ENCODE measurements around the gene TSPAN9.

The TSPAN9 gene

DNA sequence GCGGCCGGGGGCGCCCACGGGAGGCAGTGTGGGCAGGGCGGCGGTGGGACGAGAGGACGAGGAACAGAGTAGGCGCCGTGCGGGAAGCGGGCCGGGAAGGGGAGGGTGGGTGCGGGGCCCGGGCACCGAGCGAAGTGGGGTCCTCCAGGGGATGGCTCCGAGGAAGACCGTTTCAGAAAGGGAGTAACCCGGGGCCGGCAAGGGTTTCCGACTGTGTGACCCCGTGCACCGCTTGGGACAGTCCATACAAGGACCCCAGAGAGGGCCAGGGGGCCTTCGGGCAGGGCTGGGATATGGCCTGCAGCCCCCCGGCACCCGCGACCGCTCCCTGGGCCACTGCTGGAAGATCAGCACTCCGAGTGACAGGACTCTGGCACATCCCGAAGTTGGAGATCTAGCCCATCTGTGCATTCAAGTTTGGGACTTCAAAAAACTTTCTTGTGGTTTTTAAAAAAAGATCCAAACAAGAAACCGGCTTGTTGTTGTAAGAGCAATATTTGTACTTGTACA is 448 bp downstream of the TSPAN9 start:
- H3K9me3 ChIP-seq (ENCODE audit: control insufficient read depth, low read length): no peaks in the 10 kb centered on the region
- H3K27ac ChIP-seq (ENCODE audit: insufficient read depth, low read depth, low read length, poor library complexity, severe bottlenecking): no peak overlapping the region
- H3K4me3 ChIP-seq (ENCODE audit: insufficient read depth, low read depth, low read length): peak overlapping the region; percentile 62
- no peaks in the 10 kb centered on the region for H3K36me3 ChIP-seq (ENCODE audit: control insufficient read depth, insufficient read depth, low read length)
- peaks cover 8% of the 10 kb centered on the region for H3K4me1 ChIP-seq (ENCODE audit: control insufficient read depth, insufficient read depth, low read length)
- 3% methylated on average over 32 of the region's 32 CpGs for WGBS, 2 experiments
- H3K27me3 ChIP-seq (ENCODE audit: control insufficient read depth, insufficient read depth, low read length, poor library complexity, severe bottlenecking): peaks cover 31% of the 10 kb centered on the region

DNA sequence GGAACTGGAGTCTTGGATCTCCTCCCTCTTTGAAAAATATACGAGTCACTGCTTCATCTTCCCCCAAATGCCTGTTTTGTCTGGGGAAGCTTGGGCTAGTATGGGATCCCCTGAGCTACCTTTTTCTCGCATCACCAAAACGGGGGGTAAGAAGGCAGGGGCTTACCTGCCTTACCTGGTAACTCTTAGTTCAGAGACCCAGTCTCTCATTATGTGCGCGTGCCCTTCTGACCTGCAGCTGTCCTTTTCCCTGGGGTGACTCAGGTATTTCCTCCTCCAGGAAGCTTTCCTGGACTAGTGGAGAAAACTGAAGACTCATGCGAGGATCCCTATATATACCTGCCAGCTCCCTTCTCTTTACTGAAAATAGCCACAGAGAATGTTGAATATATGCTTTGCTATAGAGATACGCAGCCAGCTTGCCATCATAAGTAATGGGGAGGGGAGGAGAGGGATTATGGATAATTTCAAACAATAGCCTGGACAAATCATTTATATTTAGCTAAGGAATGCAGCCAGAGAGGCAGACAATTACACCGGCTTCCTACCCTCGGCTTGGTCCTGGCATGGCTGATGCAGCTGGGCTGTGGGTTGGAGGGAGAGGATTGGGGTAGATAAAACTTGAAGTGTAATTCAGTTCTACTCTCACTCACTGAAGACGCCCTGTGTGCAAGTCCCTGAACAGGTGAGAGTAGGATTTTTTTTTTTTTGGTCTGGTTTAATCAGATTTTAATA is 1.1 kb downstream of the TSPAN9 start:
- Histone ChIP-seq H3K27me3 (ENCODE audit: control insufficient read depth, insufficient read depth, low read length, poor library complexity, severe bottlenecking) (peaks cover 31% of the 10 kb centered on the region), H3K4me1 (ENCODE audit: control insufficient read depth, insufficient read depth, low read length) (peaks cover 8% of the 10 kb centered on the region), H3K4me3 (ENCODE audit: insufficient read depth, low read depth, low read length) (peak overlapping the region; percentile 62), H3K9me3 (ENCODE audit: control insufficient read depth, low read length) (no peaks in the 10 kb centered on the region), H3K27ac (ENCODE audit: insufficient read depth, low read depth, low read length, poor library complexity, severe bottlenecking) (no peak overlapping the region), H3K36me3 (ENCODE audit: control insufficient read depth, insufficient read depth, low read length) (no peaks in the 10 kb centered on the region)
- WGBS, 2 experiments: 56 to 57% methylated on average over 9 of the region's 10 CpGs

DNA sequence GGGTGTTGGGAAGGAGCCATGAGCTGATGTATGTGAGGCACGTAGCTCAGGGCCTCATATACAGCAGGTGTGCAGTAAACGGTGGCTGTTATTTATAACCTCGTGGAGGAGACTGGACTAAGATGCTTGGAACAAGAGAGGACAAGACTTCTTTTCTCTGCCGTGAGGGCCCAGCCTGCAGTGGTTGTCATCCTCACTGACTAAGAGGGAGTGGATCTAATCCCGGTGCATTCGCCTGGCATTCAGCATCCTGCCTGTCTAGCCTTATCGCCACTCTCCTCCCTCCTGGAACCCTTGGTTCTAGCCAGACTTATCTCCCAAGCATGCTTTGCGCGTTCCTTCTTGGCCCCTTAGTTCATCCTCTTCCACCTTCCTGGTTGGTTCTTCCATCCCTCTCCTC is 3.9 kb downstream of the TSPAN9 start:
- H3K4me3 ChIP-seq (ENCODE audit: insufficient read depth, low read depth, low read length): no peak overlapping the region
- H3K36me3 ChIP-seq (ENCODE audit: control insufficient read depth, insufficient read depth, low read length): no peaks in the 10 kb centered on the region
- peaks cover 21% of the 10 kb centered on the region for H3K27me3 ChIP-seq (ENCODE audit: control insufficient read depth, insufficient read depth, low read length, poor library complexity, severe bottlenecking)
- peaks cover 5% of the 10 kb centered on the region for H3K4me1 ChIP-seq (ENCODE audit: control insufficient read depth, insufficient read depth, low read length)
- no peak overlapping the region for H3K27ac ChIP-seq (ENCODE audit: insufficient read depth, low read depth, low read length, poor library complexity, severe bottlenecking)
- WGBS, 2 experiments: 92 to 94% methylated on average over 9 of the region's 9 CpGs
- H3K9me3 ChIP-seq (ENCODE audit: control insufficient read depth, low read length): no peaks in the 10 kb centered on the region

DNA sequence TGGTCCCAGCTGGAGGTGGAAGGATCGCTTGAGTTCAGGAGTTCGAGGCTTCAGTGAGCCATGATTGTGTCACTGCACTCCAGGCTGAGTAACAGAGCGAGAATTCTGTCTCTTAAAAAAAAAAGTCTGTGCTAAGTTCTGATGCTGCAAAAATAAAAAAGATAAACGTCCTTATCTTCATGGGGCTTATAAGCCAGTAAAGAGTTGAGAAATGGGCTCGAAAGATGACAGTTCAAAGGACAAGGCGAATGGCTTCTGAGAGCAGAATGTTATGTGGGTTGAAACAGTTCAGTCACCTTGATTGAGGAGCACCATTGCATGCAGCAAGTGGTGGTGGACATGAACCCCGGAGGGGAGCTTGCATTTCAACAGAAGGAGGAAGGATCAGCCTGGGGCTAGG is 4.7 kb downstream of the TSPAN9 start:
- Histone ChIP-seq H3K4me3 (ENCODE audit: insufficient read depth, low read depth, low read length) (no peak overlapping the region), H3K27ac (ENCODE audit: insufficient read depth, low read depth, low read length, poor library complexity, severe bottlenecking) (no peak overlapping the region), H3K4me1 (ENCODE audit: control insufficient read depth, insufficient read depth, low read length) (peaks cover 5% of the 10 kb centered on the region), H3K9me3 (ENCODE audit: control insufficient read depth, low read length) (no peaks in the 10 kb centered on the region), H3K36me3 (ENCODE audit: control insufficient read depth, insufficient read depth, low read length) (no peaks in the 10 kb centered on the region), H3K27me3 (ENCODE audit: control insufficient read depth, insufficient read depth, low read length, poor library complexity, severe bottlenecking) (peaks cover 13% of the 10 kb centered on the region)
- WGBS, 2 experiments: 81% methylated on average over 7 of the region's 7 CpGs

DNA sequence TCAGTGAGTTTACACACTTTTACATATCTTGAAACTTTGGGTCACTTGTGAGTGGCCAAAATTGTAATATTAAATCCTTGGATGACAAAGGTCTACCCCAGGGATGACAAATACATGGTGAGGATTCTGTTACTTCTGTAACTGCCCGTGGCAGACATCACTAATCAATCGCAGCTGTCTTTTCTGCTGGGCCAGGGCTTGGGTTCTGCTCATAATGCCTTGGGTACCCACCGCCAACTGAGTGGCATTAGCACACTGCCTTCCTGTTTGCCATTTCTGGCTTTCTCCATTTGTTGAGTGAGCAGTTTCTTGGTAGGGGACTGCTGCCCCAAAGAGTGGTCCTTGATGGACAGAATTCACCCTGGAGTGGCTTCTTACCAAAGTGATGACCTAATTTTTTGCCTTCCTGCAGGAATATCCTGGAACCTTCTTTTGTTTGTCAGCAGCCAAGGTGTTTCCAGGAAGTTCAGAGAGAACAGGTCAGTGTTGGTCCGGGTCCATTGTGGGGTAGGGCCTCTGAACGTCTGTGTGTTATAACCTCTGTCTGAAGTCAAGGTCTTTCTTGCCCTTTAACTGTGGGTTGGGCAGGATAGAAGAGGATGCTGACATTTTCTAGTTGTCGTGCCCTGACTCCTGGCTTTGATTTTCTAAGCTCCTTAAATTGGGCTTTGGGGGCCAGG is 6.2 kb downstream of the TSPAN9 start:
- no peak overlapping the region for H3K27ac ChIP-seq (ENCODE audit: insufficient read depth, low read depth, low read length, poor library complexity, severe bottlenecking)

DNA sequence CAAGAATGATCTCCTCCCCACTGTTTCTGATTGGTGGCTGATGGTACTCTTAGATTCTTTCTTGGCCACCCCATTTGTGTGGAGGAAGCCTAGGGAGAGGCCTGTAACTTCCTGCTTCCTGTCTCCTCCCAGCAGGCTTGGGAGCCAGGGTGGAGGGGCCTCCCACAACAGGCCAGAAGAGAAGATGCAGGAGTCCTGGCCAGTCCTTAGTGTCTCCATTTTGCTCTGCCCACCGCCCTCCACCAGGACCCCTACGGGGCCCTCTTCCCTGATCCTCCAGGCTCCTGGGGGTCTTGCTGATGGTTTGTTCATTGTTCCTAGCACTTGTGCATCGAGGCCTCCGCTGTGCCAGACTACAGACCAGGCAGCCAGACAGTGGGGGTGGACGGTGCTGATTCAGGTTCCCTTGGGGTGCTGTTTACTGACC is 6.8 kb downstream of the TSPAN9 start:
- WGBS, 2 experiments: 65 to 68% methylated on average over 5 of the region's 5 CpGs
- H3K27ac ChIP-seq (ENCODE audit: insufficient read depth, low read depth, low read length, poor library complexity, severe bottlenecking): no peak overlapping the region
- no peaks in the 10 kb centered on the region for H3K36me3 ChIP-seq (ENCODE audit: control insufficient read depth, insufficient read depth, low read length)
- H3K9me3 ChIP-seq (ENCODE audit: control insufficient read depth, low read length): no peaks in the 10 kb centered on the region
- no peak overlapping the region for H3K4me3 ChIP-seq (ENCODE audit: insufficient read depth, low read depth, low read length)
- H3K27me3 ChIP-seq (ENCODE audit: control insufficient read depth, insufficient read depth, low read length, poor library complexity, severe bottlenecking): no peaks in the 10 kb centered on the region
- peaks cover 9% of the 10 kb centered on the region for H3K4me1 ChIP-seq (ENCODE audit: control insufficient read depth, insufficient read depth, low read length)

More for the DNA sequence above, 6.2 kb downstream of the TSPAN9 start:
- no peak overlapping the region for H3K4me3 ChIP-seq (ENCODE audit: insufficient read depth, low read depth, low read length)
- peaks cover 9% of the 10 kb centered on the region for H3K4me1 ChIP-seq (ENCODE audit: control insufficient read depth, insufficient read depth, low read length)
- WGBS, 2 experiments: 73 to 78% methylated on average over 6 of the region's 6 CpGs
- peaks cover 2% of the 10 kb centered on the region for H3K27me3 ChIP-seq (ENCODE audit: control insufficient read depth, insufficient read depth, low read length, poor library complexity, severe bottlenecking)
- no peaks in the 10 kb centered on the region for H3K36me3 ChIP-seq (ENCODE audit: control insufficient read depth, insufficient read depth, low read length)
- no peaks in the 10 kb centered on the region for H3K9me3 ChIP-seq (ENCODE audit: control insufficient read depth, low read length)

DNA sequence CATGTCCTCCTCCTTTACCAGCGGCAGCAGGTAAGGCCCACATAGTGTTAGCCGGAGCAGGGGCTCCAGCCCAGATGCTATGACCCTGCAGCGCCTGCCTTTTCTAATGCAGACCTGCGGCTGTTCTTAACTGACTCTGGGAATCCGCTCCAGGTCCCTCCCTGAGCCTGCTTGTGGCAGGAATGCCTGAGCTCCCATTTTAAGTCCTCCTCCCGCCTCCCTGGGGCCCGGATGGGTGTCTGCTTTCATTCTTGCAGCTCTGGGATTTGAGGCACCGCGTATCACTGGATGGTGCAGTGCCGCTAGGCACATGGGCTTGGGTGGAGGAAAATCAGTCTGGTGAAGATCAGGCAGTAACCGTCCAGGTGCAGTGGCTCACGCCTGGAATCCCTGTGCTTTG is 7.6 kb downstream of the TSPAN9 start:
- 46 to 47% methylated on average over 12 of the region's 12 CpGs for WGBS, 2 experiments
- Histone ChIP-seq H3K36me3 (ENCODE audit: control insufficient read depth, insufficient read depth, low read length) (no peaks in the 10 kb centered on the region), H3K27ac (ENCODE audit: insufficient read depth, low read depth, low read length, poor library complexity, severe bottlenecking) (no peak overlapping the region), H3K4me1 (ENCODE audit: control insufficient read depth, insufficient read depth, low read length) (peaks cover 9% of the 10 kb centered on the region), H3K9me3 (ENCODE audit: control insufficient read depth, low read length) (no peaks in the 10 kb centered on the region), H3K27me3 (ENCODE audit: control insufficient read depth, insufficient read depth, low read length, poor library complexity, severe bottlenecking) (no peaks in the 10 kb centered on the region), H3K4me3 (ENCODE audit: insufficient read depth, low read depth, low read length) (no peak overlapping the region)

DNA sequence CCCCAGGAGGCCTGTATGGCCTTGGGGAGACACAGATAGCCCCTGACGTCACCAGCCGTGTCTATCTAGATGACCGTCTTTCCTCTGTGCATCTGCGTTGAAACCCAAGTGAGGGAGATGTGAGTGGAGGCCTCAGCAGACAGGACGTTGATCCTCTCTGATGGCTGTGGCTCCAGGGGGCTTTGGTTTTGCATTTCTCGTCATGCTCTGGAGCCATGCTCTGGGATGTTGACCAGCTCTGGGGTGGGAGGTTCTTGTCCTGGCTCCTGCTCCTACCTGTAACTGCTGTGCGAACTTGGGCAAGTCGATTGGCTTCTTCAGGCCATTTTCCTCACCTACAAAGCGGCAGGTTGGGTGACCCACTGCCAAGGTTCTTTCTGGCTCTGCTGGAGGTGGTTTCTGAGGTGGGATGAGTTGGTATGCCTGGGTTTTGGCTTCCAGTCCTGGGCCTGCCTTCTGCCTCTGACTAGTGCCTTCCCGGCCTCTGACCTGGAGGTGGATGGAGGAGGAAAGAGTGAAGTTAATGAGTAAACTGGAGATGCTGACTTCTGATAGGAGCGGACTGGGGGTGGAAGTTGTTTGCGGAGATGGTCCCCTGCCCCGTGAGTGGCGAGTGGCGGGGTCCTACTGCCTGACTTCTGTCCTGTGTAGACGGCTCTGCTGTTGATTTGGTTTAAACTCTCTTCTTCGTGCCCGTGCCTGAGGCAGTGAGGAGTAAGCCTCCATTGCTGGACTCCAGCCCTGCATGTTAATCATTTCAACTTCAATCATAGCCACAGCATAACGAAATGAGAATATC is 8.4 kb downstream of the TSPAN9 start:
- Histone ChIP-seq H3K4me1 (ENCODE audit: control insufficient read depth, insufficient read depth, low read length) (peaks cover 9% of the 10 kb centered on the region), H3K27me3 (ENCODE audit: control insufficient read depth, insufficient read depth, low read length, poor library complexity, severe bottlenecking) (no peaks in the 10 kb centered on the region), H3K27ac (ENCODE audit: insufficient read depth, low read depth, low read length, poor library complexity, severe bottlenecking) (no peak overlapping the region), H3K36me3 (ENCODE audit: control insufficient read depth, insufficient read depth, low read length) (no peaks in the 10 kb centered on the region), H3K4me3 (ENCODE audit: insufficient read depth, low read depth, low read length) (no peak overlapping the region), H3K9me3 (ENCODE audit: control insufficient read depth, low read length) (no peaks in the 10 kb centered on the region)
- WGBS, 2 experiments: 83 to 85% methylated on average over 19 of the region's 19 CpGs

DNA sequence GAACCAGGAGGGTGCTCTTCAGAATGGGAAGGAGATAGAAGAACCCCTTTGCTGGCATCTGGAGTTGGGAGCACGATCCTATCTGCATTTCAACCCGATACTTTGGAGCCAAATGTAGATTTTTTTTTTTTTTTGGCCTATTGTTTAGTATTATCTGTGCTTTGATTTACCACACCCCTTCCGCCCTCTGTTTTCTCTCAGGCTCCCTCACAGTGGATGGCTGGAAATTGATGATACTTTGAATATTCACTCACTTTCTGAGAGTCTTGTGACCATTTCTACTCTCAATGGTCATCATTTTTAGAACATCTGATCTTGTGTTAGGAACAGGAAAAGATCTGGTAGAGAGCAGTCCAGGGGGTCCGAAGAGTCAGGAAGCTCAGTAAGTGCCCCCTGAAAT is 9.0 kb downstream of the TSPAN9 start:
- H3K4me3 ChIP-seq (ENCODE audit: insufficient read depth, low read depth, low read length): no peak overlapping the region
- H3K36me3 ChIP-seq (ENCODE audit: control insufficient read depth, insufficient read depth, low read length): no peaks in the 10 kb centered on the region
- H3K4me1 ChIP-seq (ENCODE audit: control insufficient read depth, insufficient read depth, low read length): peaks cover 13% of the 10 kb centered on the region
- WGBS, 2 experiments: 90 to 91% methylated on average over 3 to 4 of the region's 4 CpGs
- H3K27ac ChIP-seq (ENCODE audit: insufficient read depth, low read depth, low read length, poor library complexity, severe bottlenecking): no peak overlapping the region
- H3K9me3 ChIP-seq (ENCODE audit: control insufficient read depth, low read length): no peaks in the 10 kb centered on the region
- no peaks in the 10 kb centered on the region for H3K27me3 ChIP-seq (ENCODE audit: control insufficient read depth, insufficient read depth, low read length, poor library complexity, severe bottlenecking)

Data from ectodermal cell (in vitro differentiated cells).